Stimulated activated CD4-positive, alpha-beta T cell treated with anti-CD3 and anti-CD28 coated beads, Interleukin-2, amount 100 ng/mL, for 4 hours (primary cell): ENCODE measurements around the gene SLC39A13.

Experiments used
- DNase-seq: peaks from one replicate; pipeline ENCODE4 v3.0.0-alpha.2; 2020; ENCODE audit warnings: low read depth

Gene SLC39A13

GRCh38 chr11:47430524-47430923 is 22.1 kb downstream of the SLC39A13 start:
- no peak for DNase-seq

- no peak for DNase-seq
Observed at GRCh38 chr11:47431356-47432083, 23.1 kb downstream of the SLC39A13 start.

- DNase-seq = no peak
Observed at GRCh38 chr11:47433157-47433556, 24.8 kb downstream of the SLC39A13 start.

GRCh38 chr11:47434011-47434786 is 25.8 kb downstream of the SLC39A13 start:
- DNase-seq = no peak

- DNase-seq = no peak
Observed at GRCh38 chr11:47435687-47436086, 27.3 kb downstream of the SLC39A13 start.

GRCh38 chr11:47436726-47437125 is 28.3 kb downstream of the SLC39A13 start:
- no peak for DNase-seq

- DNase-seq = no peak
Observed at GRCh38 chr11:47437218-47437745, 28.9 kb downstream of the SLC39A13 start.

GRCh38 chr11:47437746-47438418 is 29.5 kb downstream of the SLC39A13 start:
- no peak for DNase-seq

- DNase-seq = no peak
Observed at GRCh38 chr11:47438721-47439120, 30.3 kb downstream of the SLC39A13 start.

- DNase-seq = no peak
Observed at GRCh38 chr11:47440054-47440476, 31.7 kb downstream of the SLC39A13 start.

GRCh38 chr11:47441421-47441820 is 33.0 kb downstream of the SLC39A13 start:
- no peak for DNase-seq

- DNase-seq = no peak
Observed at GRCh38 chr11:47442514-47442913, 34.1 kb downstream of the SLC39A13 start.

GRCh38 chr11:47443028-47443700 is 34.8 kb downstream of the SLC39A13 start:
- no peak for DNase-seq

- DNase-seq = no peak
Observed at GRCh38 chr11:47443817-47444216, 35.4 kb downstream of the SLC39A13 start.

- no peak for DNase-seq
Observed at GRCh38 chr11:47445840-47446239, 37.5 kb downstream of the SLC39A13 start.

GRCh38 chr11:47446833-47447232 is 38.4 kb downstream of the SLC39A13 start:
- DNase-seq = no peak

GRCh38 chr11:47447906-47448305 is 39.5 kb downstream of the SLC39A13 start:
- no peak for DNase-seq

- DNase-seq = no peak
Observed at GRCh38 chr11:47448566-47449427, 40.4 kb downstream of the SLC39A13 start, which contains the start of gene RAPSN. RAPSN (minus strand) TSS chr11:47449136; CDS start chr11:47448964, 172 bp downstream.

- no peak for DNase-seq
Observed at GRCh38 chr11:47449541-47449940, 41.2 kb downstream of the SLC39A13 start.

GRCh38 chr11:47451436-47451835 is 43.0 kb downstream of the SLC39A13 start:
- DNase-seq = no peak

- DNase-seq = no peak
Observed at GRCh38 chr11:47451990-47452389, 43.6 kb downstream of the SLC39A13 start.
